GM23338 (cell line): ENCODE results near the gene FNDC3B. TPM values are rescaled to one million over a fixed set of nuclear protein-coding genes. Genes with fewer than 3 reads are reported as not detected.

Source experiments
- CREB1 ChIP-seq: fragments of 250-450 bp; sonication (Bioruptor Pico); IDR thresholded peaks from 2 replicates; pipeline ENCODE4 v1.5.0; 2020; ENCODE audit warnings: low read depth, mild to moderate bottlenecking, moderate library complexity
- ETS1 ChIP-seq: IDR thresholded peaks from 2 replicates; pipeline ENCODE4 v1.6.1; 2016; ENCODE audit warnings: antibody characterized with exemption
- EZH2 ChIP-seq: fragments of 200-600 bp; sonication (generic); IDR thresholded peaks from one replicate; pipeline ENCODE4 v1.8.0; 2017; ENCODE audit warnings: antibody characterized with exemption, mild to moderate bottlenecking, low read depth; ENCODE audit not compliant: unreplicated experiment
- ZNF331 ChIP-seq: fragments of 250-450 bp; sonication (Bioruptor Pico); IDR thresholded peaks from 2 replicates; pipeline ENCODE4 v1.5.0; 2020; ENCODE audit warnings: low read depth, mild to moderate bottlenecking, moderate library complexity
- ZNF462 ChIP-seq: fragments of 250-450 bp; sonication (Bioruptor Pico); IDR thresholded peaks from 2 replicates; pipeline ENCODE4 v1.5.0; 2020; ENCODE audit warnings: mild to moderate bottlenecking, moderate library complexity
- polyA plus RNA-seq: library from polyadenylated mRNA; unstranded; fragments of >200 nt; fragmentation: Nextera tagmentation; extraction: Ambion mirVana; gene quantifications from 2 replicates; pipeline ENCODE4 v1.2.1, GENCODE V29; 2016
- total RNA-seq: library from RNA; depleted of rRNA; stranded (reverse); fragments of >200 nt; shearing (Covaris generic); gene quantifications from 2 replicates; pipeline ENCODE4 v1.2.3, GENCODE V29; 2014
- TF ChIP-seq, protein P1 (sequence below), 2 experiments: fragments of 200-600 bp in 1 of 2; sonication (generic) in 1 of 2; conservative IDR thresholded peaks; 2 replicates each; pipeline versions ENCODE4 v1.5.1 to v1.6.1; 2016 to 2017; ENCODE audit warnings: antibody characterized with exemption in 2 of 2, low read depth in 2 of 2, mild to moderate bottlenecking in 2 of 2, moderate library complexity in 1 of 2

The FNDC3B gene
- total and polyA plus RNA-seq, 2 experiments from 2014 or later = 19.1 to 55.4 TPM

DNA sequence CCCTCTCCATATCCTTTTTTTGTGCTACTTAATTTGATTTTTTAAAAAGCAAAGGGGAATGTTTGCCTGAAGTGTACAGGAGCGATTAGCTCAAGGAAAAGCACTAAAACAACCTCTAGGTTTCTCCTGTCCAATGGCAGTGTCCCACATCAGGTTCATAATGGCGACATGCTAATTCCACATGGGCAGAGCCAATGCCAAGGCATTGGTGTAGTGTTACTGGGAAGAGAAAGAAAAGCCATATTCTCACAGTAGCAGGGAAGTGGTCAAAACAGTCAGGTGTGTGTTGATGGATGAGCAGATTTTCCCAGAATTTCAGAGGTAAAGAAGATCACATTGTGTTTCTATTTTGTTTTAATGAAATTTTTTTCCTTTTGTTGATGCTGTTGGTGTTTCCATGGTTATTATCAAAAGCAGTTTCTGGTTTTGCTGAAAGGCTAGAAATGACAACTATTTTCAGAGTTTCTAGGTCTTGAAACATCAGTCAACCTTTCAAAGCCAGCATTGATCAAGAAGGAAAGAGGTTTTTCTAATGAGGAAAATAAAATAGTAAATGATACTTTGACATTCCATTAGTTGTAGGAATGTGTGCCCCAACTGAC lies 65.2 kb downstream of the FNDC3B start (continued):
- no peak for TF ChIP-seq ZNF462
- no peak for TF ChIP-seq ZNF331 (CRISPR knock-in tag)
- no peak for TF ChIP-seq ETS1
- no peak for TF ChIP-seq EZH2
- no peak for TF ChIP-seq CREB1 (CRISPR knock-in tag)
- TF ChIP-seq, protein P1, sequence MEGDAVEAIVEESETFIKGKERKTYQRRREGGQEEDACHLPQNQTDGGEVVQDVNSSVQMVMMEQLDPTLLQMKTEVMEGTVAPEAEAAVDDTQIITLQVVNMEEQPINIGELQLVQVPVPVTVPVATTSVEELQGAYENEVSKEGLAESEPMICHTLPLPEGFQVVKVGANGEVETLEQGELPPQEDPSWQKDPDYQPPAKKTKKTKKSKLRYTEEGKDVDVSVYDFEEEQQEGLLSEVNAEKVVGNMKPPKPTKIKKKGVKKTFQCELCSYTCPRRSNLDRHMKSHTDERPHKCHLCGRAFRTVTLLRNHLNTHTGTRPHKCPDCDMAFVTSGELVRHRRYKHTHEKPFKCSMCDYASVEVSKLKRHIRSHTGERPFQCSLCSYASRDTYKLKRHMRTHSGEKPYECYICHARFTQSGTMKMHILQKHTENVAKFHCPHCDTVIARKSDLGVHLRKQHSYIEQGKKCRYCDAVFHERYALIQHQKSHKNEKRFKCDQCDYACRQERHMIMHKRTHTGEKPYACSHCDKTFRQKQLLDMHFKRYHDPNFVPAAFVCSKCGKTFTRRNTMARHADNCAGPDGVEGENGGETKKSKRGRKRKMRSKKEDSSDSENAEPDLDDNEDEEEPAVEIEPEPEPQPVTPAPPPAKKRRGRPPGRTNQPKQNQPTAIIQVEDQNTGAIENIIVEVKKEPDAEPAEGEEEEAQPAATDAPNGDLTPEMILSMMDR (conservative IDR thresholded peaks at IDR 0.05; ENCODE audit: low read depth in 2 of 2) = no peak
